SK-N-SH (cell line): ENCODE measurements around the gene LIPA. TPM values are rescaled to one million over a fixed set of nuclear protein-coding genes. Genes with fewer than 3 reads are reported as not detected.

ENCODE experiments used
- CTCF ChIA-PET: fragments of 300-600, 350-600 bp; formaldehyde crosslinking; extraction: SDS; loops from one replicate; lab custom pipeline; 2021; lab: Yijun Ruan, JAX
- POLR2A ChIA-PET: fragments of 350-600 bp; sonication (Branson Sonifier 250); formaldehyde crosslinking; extraction: SDS; loops from one replicate; lab custom pipeline; 2020; ENCODE audit warnings: antibody characterized with exemption, inconsistent platforms; lab: Yijun Ruan, JAX
- DNase-seq: peaks from one replicate; pipeline ENCODE4 v3.0.0; 2012
- H2AFZ ChIP-seq: fragments of 200-600 bp; sonication (generic); 2 replicates; pipeline ENCODE4 v1.8.1; 2016; ENCODE audit warnings: antibody characterized with exemption, mild to moderate bottlenecking, low read depth
- H3F3A ChIP-seq: fragments of 200-600 bp; sonication (generic); replicated peaks from 2 replicates; pipeline ENCODE3; 2016; ENCODE audit warnings: antibody characterized with exemption, mild to moderate bottlenecking; ENCODE audit not compliant: insufficient read depth
- H3K27ac ChIP-seq, 2 experiments: fragments of 200-500 bp in 1 of 2; fragments of 200-600 bp in 1 of 2; sonication (Bioruptor generic) in 1 of 2; sonication (generic), shearing (Covaris generic) in 1 of 2; 2 replicates each; pipeline versions ENCODE4 v1.5.1 to v1.6.1; 2014 to 2016; ENCODE audit warnings: low read depth in 2 of 2, inconsistent platforms in 1 of 2, low read length in 1 of 2, mild to moderate bottlenecking in 1 of 2, mixed read lengths in 1 of 2
- H3K27me3 ChIP-seq: fragments of 200-600 bp; sonication (generic), shearing (Covaris generic); 2 replicates; pipeline ENCODE4 v1.6.1; 2016; ENCODE audit warnings: mixed run types; ENCODE audit not compliant: insufficient read depth
- H3K36me3 ChIP-seq, 2 experiments: fragments of 200-500 bp in 1 of 2; fragments of 200-600 bp in 1 of 2; sonication (Bioruptor generic) in 1 of 2; sonication (generic) in 1 of 2; replicated peaks in 1 of 2; 2 replicates each; pipeline versions ENCODE3 to v1.5.1; 2014 to 2016; ENCODE audit warnings: low read length in 1 of 2, mild to moderate bottlenecking in 1 of 2; ENCODE audit not compliant: insufficient read depth in 2 of 2, control insufficient read depth in 1 of 2
- H3K4me1 ChIP-seq, 2 experiments: fragments of 200-500 bp in 1 of 2; fragments of 200-600 bp in 1 of 2; sonication (Bioruptor generic) in 1 of 2; sonication (generic), shearing (Covaris generic) in 1 of 2; 2 replicates each; pipeline versions ENCODE4 v1.5.1 to v1.6.1; 2014 to 2016; ENCODE audit warnings: low read depth in 1 of 2, low read length in 1 of 2, mixed run types in 1 of 2; ENCODE audit not compliant: insufficient read depth in 2 of 2, control insufficient read depth in 1 of 2
- H3K4me2 ChIP-seq: fragments of 200-600 bp; sonication (generic), shearing (Covaris generic); 2 replicates; pipeline ENCODE4 v1.6.1; 2017; ENCODE audit warnings: mixed run types
- H3K4me3 ChIP-seq, 2 experiments: fragments of 200-500 bp in 1 of 2; fragments of 200-600 bp in 1 of 2; sonication (Bioruptor generic) in 1 of 2; sonication (generic), shearing (Covaris generic) in 1 of 2; 2 replicates each; pipeline versions ENCODE4 v1.5.1 to v1.8.1; 2014 to 2016; ENCODE audit warnings: low read depth in 2 of 2, inconsistent platforms in 1 of 2, low read length in 1 of 2, mild to moderate bottlenecking in 1 of 2, mixed read lengths in 1 of 2, moderate library complexity in 1 of 2
- H3K79me2 ChIP-seq: fragments of 200-600 bp; sonication (generic); 2 replicates; pipeline ENCODE4 v1.8.1; 2017; ENCODE audit warnings: mild to moderate bottlenecking; ENCODE audit not compliant: insufficient read depth
- H3K9ac ChIP-seq: fragments of 200-600 bp; sonication (generic); 2 replicates; pipeline ENCODE4 v1.6.1; 2017; ENCODE audit warnings: mixed run types
- H3K9me2 ChIP-seq: fragments of 200-600 bp; sonication (generic); 2 replicates; pipeline ENCODE4 v1.6.1; 2017; ENCODE audit warnings: mixed run types
- H3K9me3 ChIP-seq: fragments of 200-600 bp; sonication (generic); 2 replicates; pipeline ENCODE4 v1.6.1; 2017; ENCODE audit warnings: mixed run types, mild to moderate bottlenecking, moderate library complexity
- H4K20me1 ChIP-seq: fragments of 200-600 bp; sonication (generic); 2 replicates; pipeline ENCODE4 v1.6.1; 2017; ENCODE audit warnings: mild to moderate bottlenecking, mixed run types; ENCODE audit not compliant: insufficient read depth
- CHD2 ChIP-seq: fragments of 150-350 bp; IDR thresholded peaks from 2 replicates; pipeline ENCODE4 v1.6.1; 2018; ENCODE audit warnings: low read length; ENCODE audit not compliant: partially characterized antibody
- ELF1 ChIP-seq: IDR thresholded peaks from 2 replicates; pipeline ENCODE4 v1.4.0; 2012
- EZH2phosphoT487 ChIP-seq: fragments of 200-600 bp; sonication (generic); IDR thresholded peaks from 2 replicates; pipeline ENCODE4 v1.6.1; 2017; ENCODE audit warnings: low read depth, mixed run types, mild to moderate bottlenecking, antibody characterized with exemption, moderate library complexity, borderline replicate concordance
- FOSL2 ChIP-seq: IDR thresholded peaks from 2 replicates; pipeline ENCODE4 v1.4.0; 2012; ENCODE audit warnings: low read depth, mild to moderate bottlenecking, moderate library complexity, borderline replicate concordance
- FOXM1 ChIP-seq: IDR thresholded peaks from 2 replicates; pipeline ENCODE4 v1.4.0; 2012; ENCODE audit warnings: low read depth, mild to moderate bottlenecking
- MXI1 ChIP-seq: IDR thresholded peaks from 2 replicates; pipeline ENCODE4 v1.6.1; 2012; ENCODE audit warnings: mild to moderate bottlenecking, low read depth, low read length, improper control_type of control experiment
- NFIC ChIP-seq: IDR thresholded peaks from 2 replicates; pipeline ENCODE4 v1.4.0; 2012; ENCODE audit warnings: borderline replicate concordance
- NRF1 ChIP-seq: IDR thresholded peaks from 2 replicates; pipeline ENCODE4 v1.6.1; 2012; ENCODE audit warnings: low read depth, mild to moderate bottlenecking, low read length
- POLR2AphosphoS5 ChIP-seq: IDR thresholded peaks from 2 replicates; pipeline ENCODE4 v1.6.1; 2012; ENCODE audit warnings: low read depth, low read length
- RXRA ChIP-seq: IDR thresholded peaks from 2 replicates; pipeline ENCODE4 v1.4.0; 2012; ENCODE audit warnings: low read depth, mild to moderate bottlenecking, borderline replicate concordance
- SMC3 ChIP-seq: IDR thresholded peaks from 2 replicates; pipeline ENCODE4 v1.6.1; 2012; ENCODE audit warnings: low read depth, low read length, improper control_type of control experiment
- TAF1 ChIP-seq: IDR thresholded peaks from 2 replicates; pipeline ENCODE4 v1.6.1; 2012; ENCODE audit warnings: low read depth, mild to moderate bottlenecking, low read length, moderate library complexity, borderline replicate concordance
- YY1 ChIP-seq: IDR thresholded peaks from 2 replicates; pipeline ENCODE4 v1.4.0; 2012; ENCODE audit warnings: low read depth, mild to moderate bottlenecking
- WGBS: methylation state at CpG from one replicate; pipeline ENCODE4 v1.1.6; 2017; ENCODE audit warnings: low lambda C conversion rate; 5-methylcytosine and 5-hydroxymethylcytosine counted together
- polyA plus RNA-seq, 3 experiments: library from polyadenylated mRNA; depleted of rRNA; stranded (reverse); fragments of >200 nt; gene quantifications; 2 replicates each; pipeline ENCODE4 v1.2.3, GENCODE V29; 2012
- TF ChIP-seq, protein P1 (sequence below): IDR thresholded peaks from 2 replicates; pipeline ENCODE4 v1.4.0; 2012; ENCODE audit warnings: low read depth, borderline replicate concordance
- TF ChIP-seq, protein P2 (sequence below): fragments of 200-600 bp; sonication (generic); IDR thresholded peaks from 2 replicates; pipeline ENCODE4 v1.6.1; 2017; ENCODE audit warnings: antibody characterized with exemption, mild to moderate bottlenecking, moderate library complexity

The LIPA gene
- polyA plus RNA-seq, 1 of the 3 experiments (the other 2 are of a cell fraction) = 43.2 TPM

DNA sequence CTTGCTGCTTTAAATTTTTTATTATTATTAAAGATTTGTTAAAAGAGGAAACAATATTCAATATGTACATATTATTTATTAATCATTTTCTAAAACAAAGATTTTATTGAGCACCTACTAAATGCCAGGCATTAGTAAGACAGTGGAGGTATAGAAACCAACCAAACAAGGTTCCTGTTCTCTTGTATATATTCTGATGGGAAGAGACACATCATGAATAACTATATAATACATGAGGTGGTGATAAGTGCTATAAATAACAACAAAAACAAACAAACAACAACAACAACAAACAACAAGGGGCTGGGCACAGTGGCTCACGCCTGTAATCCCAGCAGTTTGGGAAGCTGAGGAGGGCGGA, 630 bp upstream of the LIPA start:
- no peaks in the 10 kb centered on the region for H3F3A ChIP-seq
- no peak for TF ChIP-seq ELF1
- TF ChIP-seq FOSL2 = no peak
- no peak for TF ChIP-seq CHD2
- TF ChIP-seq FOXM1 = no peak
- TF ChIP-seq NFIC = no peak
- TF ChIP-seq SMC3 = no peak
- TF ChIP-seq TAF1 = no peak
- TF ChIP-seq, protein P1, sequence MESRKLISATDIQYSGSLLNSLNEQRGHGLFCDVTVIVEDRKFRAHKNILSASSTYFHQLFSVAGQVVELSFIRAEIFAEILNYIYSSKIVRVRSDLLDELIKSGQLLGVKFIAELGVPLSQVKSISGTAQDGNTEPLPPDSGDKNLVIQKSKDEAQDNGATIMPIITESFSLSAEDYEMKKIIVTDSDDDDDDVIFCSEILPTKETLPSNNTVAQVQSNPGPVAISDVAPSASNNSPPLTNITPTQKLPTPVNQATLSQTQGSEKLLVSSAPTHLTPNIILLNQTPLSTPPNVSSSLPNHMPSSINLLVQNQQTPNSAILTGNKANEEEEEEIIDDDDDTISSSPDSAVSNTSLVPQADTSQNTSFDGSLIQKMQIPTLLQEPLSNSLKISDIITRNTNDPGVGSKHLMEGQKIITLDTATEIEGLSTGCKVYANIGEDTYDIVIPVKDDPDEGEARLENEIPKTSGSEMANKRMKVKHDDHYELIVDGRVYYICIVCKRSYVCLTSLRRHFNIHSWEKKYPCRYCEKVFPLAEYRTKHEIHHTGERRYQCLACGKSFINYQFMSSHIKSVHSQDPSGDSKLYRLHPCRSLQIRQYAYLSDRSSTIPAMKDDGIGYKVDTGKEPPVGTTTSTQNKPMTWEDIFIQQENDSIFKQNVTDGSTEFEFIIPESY = no peak
- no peak for TF ChIP-seq EZH2phosphoT487
- no peak for TF ChIP-seq RXRA
- no peak for TF ChIP-seq POLR2AphosphoS5
- TF ChIP-seq, protein P2, sequence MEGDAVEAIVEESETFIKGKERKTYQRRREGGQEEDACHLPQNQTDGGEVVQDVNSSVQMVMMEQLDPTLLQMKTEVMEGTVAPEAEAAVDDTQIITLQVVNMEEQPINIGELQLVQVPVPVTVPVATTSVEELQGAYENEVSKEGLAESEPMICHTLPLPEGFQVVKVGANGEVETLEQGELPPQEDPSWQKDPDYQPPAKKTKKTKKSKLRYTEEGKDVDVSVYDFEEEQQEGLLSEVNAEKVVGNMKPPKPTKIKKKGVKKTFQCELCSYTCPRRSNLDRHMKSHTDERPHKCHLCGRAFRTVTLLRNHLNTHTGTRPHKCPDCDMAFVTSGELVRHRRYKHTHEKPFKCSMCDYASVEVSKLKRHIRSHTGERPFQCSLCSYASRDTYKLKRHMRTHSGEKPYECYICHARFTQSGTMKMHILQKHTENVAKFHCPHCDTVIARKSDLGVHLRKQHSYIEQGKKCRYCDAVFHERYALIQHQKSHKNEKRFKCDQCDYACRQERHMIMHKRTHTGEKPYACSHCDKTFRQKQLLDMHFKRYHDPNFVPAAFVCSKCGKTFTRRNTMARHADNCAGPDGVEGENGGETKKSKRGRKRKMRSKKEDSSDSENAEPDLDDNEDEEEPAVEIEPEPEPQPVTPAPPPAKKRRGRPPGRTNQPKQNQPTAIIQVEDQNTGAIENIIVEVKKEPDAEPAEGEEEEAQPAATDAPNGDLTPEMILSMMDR = no peak
- no peak for TF ChIP-seq NRF1
- TF ChIP-seq MXI1 = no peak
- TF ChIP-seq YY1 = no peak
- TF ChIP-seq, all 33 proteins: peak for 0
- H3K9ac ChIP-seq = no peak overlapping the region
- no peaks in the 10 kb centered on the region for H3K9me3 ChIP-seq
- no peak for DNase-seq
- H3K9me2 ChIP-seq = no peaks in the 10 kb centered on the region
- peak overlapping the region; percentile 98; the same call in 1 of the 2 replicates for H2AFZ ChIP-seq
- no peak overlapping the region; a peak in 1 of 4 replicates for H3K4me3 ChIP-seq
- H3K4me2 ChIP-seq = no peak overlapping the region
- POLR2A ChIA-PET = interaction anchor here (0.9 kb wide), 1 partner anchor 26 kb away, joined by 3 read pairs; no protein-coding TSS in a partner anchor
- WGBS = 88% methylated on average over 2 of the region's 2 CpGs
- H3K27ac ChIP-seq = 0 out of 4 replicates have a peak overlapping the region, but pooled peaks of 1 of the 2 experiments have one; percentile 6
- H3K27me3 ChIP-seq = no peaks in the 10 kb centered on the region
- H4K20me1 ChIP-seq = no peaks in the 10 kb centered on the region
- CTCF ChIA-PET = interaction anchor here (1.2 to 1.4 kb wide), 3 partner anchors 22 to 137 kb away, joined by 3 to 4 read pairs (median 4); no protein-coding TSS in a partner anchor
- peaks cover 0 to 6% of the 10 kb centered on the region in 2 experiments; a peak in 2 of 4 replicates for H3K4me1 ChIP-seq
- H3K79me2 ChIP-seq = no peaks in the 10 kb centered on the region
- no peaks in the 10 kb centered on the region for H3K36me3 ChIP-seq
